Panc1 (cell line): ENCODE results near the gene TRIM66. TPM values are rescaled to one million over a fixed set of nuclear protein-coding genes. Genes with fewer than 3 reads are reported as not detected.

Source experiments
- ATAC-seq: fragments of 200-7000 bp; cut with Tn5 transposase; 2 replicates; pipeline ENCODE4 v1.9.1; 2020; ENCODE audit warnings: mild to moderate bottlenecking, moderate library complexity
- BruUV-seq: library from RNA; stranded (reverse); fragments of 400-500 nt; replicated peaks from 2 replicates; lab custom pipeline; 2021; lab: Mats Ljungman, UMichigan
- CTCF ChIA-PET: fragments of 300-600 bp; sonication (Branson Sonifier 250); formaldehyde crosslinking; loops from one replicate; lab custom pipeline; 2022; ENCODE audit warnings: antibody characterized with exemption; lab: Charles Lee
- POLR2A ChIA-PET: fragments of 300-600 bp; sonication (Branson Sonifier 250); formaldehyde crosslinking; loops from one replicate; lab custom pipeline; 2022; ENCODE audit warnings: antibody characterized with exemption; lab: Charles Lee
- DNase-seq: peaks from one replicate; pipeline ENCODE4 v3.0.0-alpha.2; 2010; ENCODE audit warnings: low read depth, low spot score
- H3K27ac ChIP-seq: 2 replicates; pipeline ENCODE4 v1.5.1; 2011; ENCODE audit warnings: mild to moderate bottlenecking, low read length, inconsistent platforms
- H3K27me3 ChIP-seq: fragments of 200-500 bp; sonication (Bioruptor generic); 2 replicates; pipeline ENCODE4 v1.6.0; 2014; ENCODE audit warnings: low read length, inconsistent platforms; ENCODE audit not compliant: control insufficient read depth, insufficient read depth
- H3K36me3 ChIP-seq: fragments of 200-500 bp; sonication (Bioruptor generic); 2 replicates; pipeline ENCODE4 v1.5.1; 2014; ENCODE audit warnings: inconsistent platforms, mild to moderate bottlenecking, low read length, moderate library complexity; ENCODE audit not compliant: control insufficient read depth, insufficient read depth
- H3K4me1 ChIP-seq: 2 replicates; pipeline ENCODE4 v1.5.1; 2011; ENCODE audit warnings: inconsistent platforms, mild to moderate bottlenecking, low read length, moderate library complexity; ENCODE audit not compliant: control insufficient read depth, insufficient read depth
- H3K4me3 ChIP-seq, 2 experiments: 2 replicates each; pipeline ENCODE4 v1.5.1; 2011 to 2012; ENCODE audit warnings: low read depth in 2 of 2, low read length in 2 of 2, mild to moderate bottlenecking in 2 of 2, inconsistent platforms in 1 of 2, moderate library complexity in 1 of 2
- H3K9me3 ChIP-seq: fragments of 200-500 bp; sonication (Bioruptor generic); 2 replicates; pipeline ENCODE4 v1.5.1; 2014; ENCODE audit warnings: low read depth, mild to moderate bottlenecking, inconsistent platforms, low read length, moderate library complexity; ENCODE audit not compliant: control insufficient read depth, insufficient read depth
- CTCF ChIP-seq: fragments of 450-650 bp; IDR thresholded peaks from 2 replicates; pipeline ENCODE4 v1.5.1; 2017; ENCODE audit warnings: mild to moderate bottlenecking
- POLR2AphosphoS5 ChIP-seq: IDR thresholded peaks from 2 replicates; pipeline ENCODE4 v1.6.1; 2012; ENCODE audit warnings: mild to moderate bottlenecking, low read depth, low read length, moderate library complexity
- REST ChIP-seq, 2 experiments: IDR thresholded peaks; 2 replicates each; pipeline ENCODE4 v1.6.1; 2011 to 2012; ENCODE audit warnings: low read depth in 2 of 2, control low read depth in 1 of 2, low read length in 1 of 2, mild to moderate bottlenecking in 1 of 2, moderate library complexity in 1 of 2; ENCODE audit not compliant: insufficient read depth in 1 of 2
- SIN3A ChIP-seq: IDR thresholded peaks from 2 replicates; pipeline ENCODE4 v1.6.1; 2012; ENCODE audit warnings: low read depth, mild to moderate bottlenecking, low read length, moderate library complexity, borderline replicate concordance; ENCODE audit not compliant: insufficient read depth
- TCF7L2 ChIP-seq: IDR thresholded peaks from 2 replicates; pipeline ENCODE4 v1.6.1; 2011; ENCODE audit warnings: mild to moderate bottlenecking, low read depth, low read length, inconsistent platforms
- in situ Hi-C: cut with HindIII; loops from 2 replicates; pipeline ENCODE4 v1.10.0; 2016; ENCODE audit warnings: low sequenced_read_pairs, low pct_unique_long_range_greater_than_20kb
- intact Hi-C: fragments of 100-400 bp; cut with micrococcal nuclease; formaldehyde crosslinking; loops from one replicate; pipeline ENCODE4 v1.10.0; 2022; ENCODE audit not compliant: unreplicated experiment
- total RNA-seq: library from RNA; stranded (reverse); gene quantifications from one replicate; pipeline ENCODE4 v1.2.1, GENCODE V29; 2021; ENCODE audit not compliant: unreplicated experiment

The TRIM66 gene
- total RNA-seq, 1 experiment from 2014 or later: 30.4 TPM

GRCh38 chr11:8614497-8614896 lies 68.0 kb downstream of the TRIM66 start:
- intact Hi-C loops: no loop called here
- no peak for TF ChIP-seq REST (IDR thresholded peaks at IDR 0.05; ENCODE audit: insufficient read depth in 1 of 2, low read depth in 2 of 2, low read length in 1 of 2)
- TF ChIP-seq CTCF: no peak
- TF ChIP-seq TCF7L2: no peak
- no peak for TF ChIP-seq SIN3A
- no peak for TF ChIP-seq POLR2AphosphoS5
- no TSS peak for BruUV-seq
- no peak overlapping the region for H3K4me3 ChIP-seq
- no peak for ATAC-seq
- DNase-seq: no peak
- in situ Hi-C loops: no loop called here
- POLR2A ChIA-PET: no interaction called here
- CTCF ChIA-PET: no interaction called here
- no peak overlapping the region for H3K27ac ChIP-seq
- H3K9me3 ChIP-seq: no peaks in the 10 kb centered on the region
- peaks cover 12% of the 10 kb centered on the region for H3K36me3 ChIP-seq
- no peaks in the 10 kb centered on the region for H3K27me3 ChIP-seq
- H3K4me1 ChIP-seq: no peaks in the 10 kb centered on the region

GRCh38 chr11:8613036-8613435 lies 69.4 kb downstream of the TRIM66 start:
- DNase-seq (no peak), ATAC-seq (no peak)
- H3K36me3 ChIP-seq: peaks cover 8% of the 10 kb centered on the region
- TF ChIP-seq REST (IDR thresholded peaks at IDR 0.05; ENCODE audit: insufficient read depth in 1 of 2, low read depth in 2 of 2, low read length in 1 of 2) (no peak), POLR2AphosphoS5 (no peak), TCF7L2 (no peak), SIN3A (no peak)
- intact Hi-C loops: no loop called here
- CTCF ChIA-PET: no interaction called here
- H3K4me3 ChIP-seq: no peak overlapping the region
- H3K9me3 ChIP-seq: no peaks in the 10 kb centered on the region
- in situ Hi-C loops: no loop called here
- POLR2A ChIA-PET: no interaction called here
- BruUV-seq: no TSS peak
- H3K4me1 ChIP-seq: no peaks in the 10 kb centered on the region
- no peaks in the 10 kb centered on the region for H3K27me3 ChIP-seq
- H3K27ac ChIP-seq: no peak overlapping the region
